GM13976 (cell line): ENCODE measurements around the gene MYL3.
A peak's percentile ranks its signal among the peaks of the same experiment; 100 is the strongest.

Experiments used
- DNase-seq: peaks from one replicate; pipeline ENCODE4 v3.0.0; 2012; ENCODE audit warnings: low spot score
- in situ Hi-C: fragments of 300-500 bp; cut with MboI; formaldehyde crosslinking; loops from one replicate; pipeline ENCODE4 v1.12.0; 2022; ENCODE audit warnings: low sequenced_read_pairs, mixed read lengths, inconsistent platforms; ENCODE audit not compliant: unreplicated experiment
- TF ChIP-seq, protein P1 (sequence below): IDR thresholded peaks from 2 replicates; pipeline ENCODE4 v1.5.1; 2012; ENCODE audit warnings: borderline replicate concordance, mild to moderate bottlenecking; ENCODE audit not compliant: insufficient read depth; ENCODE audit errors: extremely low read depth, missing control alignments, control extremely low read depth

MYL3 gene

DNA sequence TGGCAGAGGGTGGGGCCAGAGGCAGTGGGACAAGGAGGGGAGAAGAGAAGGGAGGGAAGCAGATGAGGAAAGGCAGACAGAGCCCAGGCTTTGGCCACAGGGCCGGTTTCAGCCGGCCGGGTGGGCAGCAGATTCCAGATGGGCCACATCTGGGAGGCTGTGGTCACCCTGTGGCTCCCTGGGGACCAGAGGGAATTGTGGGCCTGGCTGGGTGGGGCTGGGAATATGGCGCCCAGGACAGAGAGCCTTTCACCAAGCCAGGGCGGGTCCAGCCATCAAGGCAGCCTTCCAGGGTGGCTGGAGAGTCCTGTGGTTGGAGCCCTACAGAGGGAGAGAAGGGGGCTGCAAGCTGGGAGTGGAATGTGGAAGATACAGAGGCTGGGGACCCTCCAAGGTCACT, 33.1 kb upstream of the MYL3 start:
- TF ChIP-seq, protein P1, sequence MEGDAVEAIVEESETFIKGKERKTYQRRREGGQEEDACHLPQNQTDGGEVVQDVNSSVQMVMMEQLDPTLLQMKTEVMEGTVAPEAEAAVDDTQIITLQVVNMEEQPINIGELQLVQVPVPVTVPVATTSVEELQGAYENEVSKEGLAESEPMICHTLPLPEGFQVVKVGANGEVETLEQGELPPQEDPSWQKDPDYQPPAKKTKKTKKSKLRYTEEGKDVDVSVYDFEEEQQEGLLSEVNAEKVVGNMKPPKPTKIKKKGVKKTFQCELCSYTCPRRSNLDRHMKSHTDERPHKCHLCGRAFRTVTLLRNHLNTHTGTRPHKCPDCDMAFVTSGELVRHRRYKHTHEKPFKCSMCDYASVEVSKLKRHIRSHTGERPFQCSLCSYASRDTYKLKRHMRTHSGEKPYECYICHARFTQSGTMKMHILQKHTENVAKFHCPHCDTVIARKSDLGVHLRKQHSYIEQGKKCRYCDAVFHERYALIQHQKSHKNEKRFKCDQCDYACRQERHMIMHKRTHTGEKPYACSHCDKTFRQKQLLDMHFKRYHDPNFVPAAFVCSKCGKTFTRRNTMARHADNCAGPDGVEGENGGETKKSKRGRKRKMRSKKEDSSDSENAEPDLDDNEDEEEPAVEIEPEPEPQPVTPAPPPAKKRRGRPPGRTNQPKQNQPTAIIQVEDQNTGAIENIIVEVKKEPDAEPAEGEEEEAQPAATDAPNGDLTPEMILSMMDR: no peak
- in situ Hi-C loops: loop anchor here (25.0 kb wide), 1 partner anchor 184 kb away; the partner anchor contains the start of genes PRSS50 and TMIE
- no peak for DNase-seq

DNA sequence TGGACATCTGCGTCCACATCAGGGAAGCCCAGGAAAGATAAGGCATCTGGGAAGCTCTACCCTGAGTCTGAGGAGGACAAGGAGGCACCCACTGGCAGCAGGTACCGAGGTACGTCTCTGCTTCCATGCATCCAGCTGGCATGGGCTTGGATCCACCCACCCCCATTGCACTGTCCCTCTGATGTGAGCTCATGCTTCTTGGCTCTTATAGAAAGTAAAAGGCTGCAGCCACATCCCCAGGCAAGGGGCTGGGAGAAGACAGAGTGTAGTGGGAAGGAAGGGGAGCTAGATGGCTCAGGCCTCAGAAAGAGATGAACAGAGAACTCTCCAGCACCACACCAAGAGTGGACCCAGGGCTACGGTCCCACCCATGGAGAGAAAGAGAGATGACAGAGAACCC, 32.5 kb upstream of the MYL3 start:
- TF ChIP-seq, protein P1: no peak
- in situ Hi-C loops: loop anchor here (25.0 kb wide), 1 partner anchor 183 kb away; the partner anchor contains the start of genes PRSS50 and TMIE
- no peak for DNase-seq

DNA sequence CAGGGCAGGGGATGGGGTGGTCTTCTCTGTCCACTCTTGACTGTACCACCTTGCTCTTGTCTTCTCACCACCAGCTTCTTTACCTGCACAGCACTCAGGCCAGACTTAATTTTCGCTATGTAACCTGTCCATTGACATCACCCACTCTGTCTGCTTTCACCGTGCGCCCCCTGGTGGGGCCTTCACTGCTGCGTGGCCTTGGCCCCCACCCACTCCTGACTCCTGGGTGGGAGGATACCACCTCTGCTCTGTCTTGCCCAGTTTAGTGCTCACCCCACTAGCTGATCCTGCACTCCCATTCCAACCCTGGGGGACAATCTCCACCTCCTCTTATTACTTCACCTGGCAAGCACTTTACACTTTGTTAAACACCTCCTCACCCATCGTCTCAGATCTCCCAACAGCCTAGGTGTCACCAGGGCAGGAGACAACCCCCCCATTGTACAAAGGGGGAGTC, 32.0 kb upstream of the MYL3 start:
- in situ Hi-C loops: loop anchor here (25.0 kb wide), 1 partner anchor 183 kb away; the partner anchor contains the start of genes PRSS50 and TMIE
- TF ChIP-seq, protein P1: peak; percentile 87
- peak; percentile 85 for DNase-seq

DNA sequence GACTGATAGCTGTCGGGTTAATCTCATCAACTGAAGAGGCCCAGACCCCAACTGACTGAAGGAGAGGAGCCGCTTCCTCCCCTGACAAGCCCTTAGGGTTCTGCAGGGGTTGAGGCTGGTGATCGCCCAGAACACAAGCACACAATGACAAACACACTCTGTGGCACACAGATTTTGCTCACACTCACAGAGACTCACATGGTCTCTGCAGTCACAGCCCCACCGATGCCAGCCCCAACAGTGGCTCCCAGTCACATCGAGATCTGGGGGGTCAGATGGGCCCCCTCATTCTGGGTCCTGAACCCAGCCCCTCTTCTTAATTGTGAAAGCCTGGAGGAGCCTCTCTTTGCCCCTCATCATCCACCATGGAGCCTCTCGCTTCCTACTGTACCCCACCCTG, 31.0 kb upstream of the MYL3 start:
- in situ Hi-C loops: loop anchor here (25.0 kb wide), 1 partner anchor 182 kb away; the partner anchor contains the start of genes PRSS50 and TMIE
- DNase-seq: no peak
- TF ChIP-seq, protein P1: no peak

DNA sequence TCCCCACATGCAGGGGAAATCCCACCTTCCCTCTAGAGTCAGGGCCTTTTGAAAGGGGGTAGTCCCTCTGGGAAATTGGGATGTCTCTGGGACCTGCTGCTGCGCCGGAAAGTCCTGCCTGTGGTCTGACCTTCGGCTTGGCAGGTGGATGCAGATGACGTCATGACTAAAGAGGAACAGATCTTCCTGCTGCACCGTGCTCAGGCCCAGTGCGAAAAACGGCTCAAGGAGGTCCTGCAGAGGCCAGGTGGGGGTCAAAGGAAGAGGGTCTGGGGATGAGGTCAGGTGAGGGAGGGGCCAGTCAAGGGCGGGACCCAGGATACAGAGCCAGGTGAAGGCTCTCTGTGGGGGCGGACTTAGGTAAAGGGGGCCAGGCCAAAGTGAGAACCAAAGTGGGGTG, 30.5 kb upstream of the MYL3 start:
- in situ Hi-C loops: loop anchor here (25.0 kb wide), 1 partner anchor 181 kb away; the partner anchor contains the start of genes PRSS50 and TMIE
- TF ChIP-seq, protein P1: no peak
- DNase-seq: no peak

DNA sequence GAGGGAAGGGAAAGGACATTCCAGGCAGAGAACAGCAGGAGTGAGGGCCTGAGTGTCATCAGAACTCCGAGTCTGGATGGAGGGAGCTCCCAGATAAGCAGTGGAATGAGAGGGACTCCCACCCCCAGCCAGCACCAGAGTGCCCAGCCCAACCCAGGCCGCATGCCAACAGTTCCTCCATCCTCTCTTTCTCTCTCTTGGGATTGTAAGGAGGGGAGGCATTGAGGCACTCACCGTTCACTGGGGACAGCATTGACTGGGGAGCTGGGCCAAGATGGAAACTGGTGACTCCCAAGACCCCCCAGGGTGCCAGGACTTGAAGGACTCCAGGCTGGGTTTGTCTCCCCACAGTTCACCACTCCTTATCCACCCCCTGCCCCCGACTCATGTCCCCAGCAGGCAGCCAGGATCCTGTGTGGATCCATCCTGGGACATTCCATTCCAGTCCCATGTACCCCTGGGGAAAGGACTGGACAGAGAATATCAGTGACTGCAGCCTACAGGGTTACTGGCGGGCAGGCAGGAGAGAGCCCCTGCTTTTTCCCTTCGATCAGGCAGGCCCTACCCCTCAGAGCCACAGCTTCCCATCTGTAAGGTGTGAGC, 30.0 kb upstream of the MYL3 start:
- in situ Hi-C loops: loop anchor here (25.0 kb wide), 1 partner anchor 181 kb away; the partner anchor contains the start of genes PRSS50 and TMIE
- no peak for DNase-seq
- TF ChIP-seq, protein P1: no peak
